GM12874 (cell line): ENCODE results near the gene PRSS1.

Source experiments
- CTCF ChIP-seq: IDR thresholded peaks from 2 replicates; pipeline ENCODE4 v1.5.1; 2011; ENCODE audit warnings: low read depth, mild to moderate bottlenecking, control low read depth, low read length, moderate library complexity; ENCODE audit not compliant: insufficient read depth

PRSS1 gene

GRCh38 chr7:142749218-142749993, at the start of gene PRSS1:
PRSS1 (plus strand) TSS chr7:142749472; CDS start chr7:142749485, 13 bp downstream.
- no peak for TF ChIP-seq CTCF

GRCh38 chr7:142703655-142704305, 45.5 kb upstream of the PRSS1 start:
- TF ChIP-seq CTCF: no peak

- TF ChIP-seq CTCF: no peak
These were observed 39.4 kb upstream of the PRSS1 start for GRCh38 chr7:142709921-142710320.

- TF ChIP-seq CTCF: no peak
These were observed 38.1 kb upstream of the PRSS1 start for GRCh38 chr7:142711196-142711595.

GRCh38 chr7:142711746-142712616, 37.3 kb upstream of the PRSS1 start:
- TF ChIP-seq CTCF: peak; percentile 41; the same call in 1 of the 2 replicates

- TF ChIP-seq CTCF: no peak
These were observed 36.7 kb upstream of the PRSS1 start for GRCh38 chr7:142712617-142712957.

GRCh38 chr7:142714375-142714774, 34.9 kb upstream of the PRSS1 start:
- TF ChIP-seq CTCF: no peak
